ENCODE data around the gene HOXB5. TPM values are rescaled to one million over a fixed set of nuclear protein-coding genes. Genes with fewer than 3 reads are reported as not detected.

The HOXB5 gene
- total RNA-seq, 2 donors from 2014 or later = 11.0 to 22.7 TPM

- intact Hi-C loops (cut with DNase I) = no loop called here
- H3K9ac ChIP-seq (ENCODE audit: low read depth in 2 of 2, low read length in 2 of 2) = peak overlapping the region; percentile 71 to 76
- H3K27me3 ChIP-seq = peaks cover 40% of the 10 kb centered on the region
- DNase-seq = peak; percentile 64
- H3K4me1 ChIP-seq = peaks cover 26% of the 10 kb centered on the region
- H3K9me3 ChIP-seq = no peaks in the 10 kb centered on the region
- H3K4me3 ChIP-seq = peak overlapping the region; percentile 8
- H3K27ac ChIP-seq = peak overlapping the region; percentile 86
- TF ChIP-seq, protein P1, sequence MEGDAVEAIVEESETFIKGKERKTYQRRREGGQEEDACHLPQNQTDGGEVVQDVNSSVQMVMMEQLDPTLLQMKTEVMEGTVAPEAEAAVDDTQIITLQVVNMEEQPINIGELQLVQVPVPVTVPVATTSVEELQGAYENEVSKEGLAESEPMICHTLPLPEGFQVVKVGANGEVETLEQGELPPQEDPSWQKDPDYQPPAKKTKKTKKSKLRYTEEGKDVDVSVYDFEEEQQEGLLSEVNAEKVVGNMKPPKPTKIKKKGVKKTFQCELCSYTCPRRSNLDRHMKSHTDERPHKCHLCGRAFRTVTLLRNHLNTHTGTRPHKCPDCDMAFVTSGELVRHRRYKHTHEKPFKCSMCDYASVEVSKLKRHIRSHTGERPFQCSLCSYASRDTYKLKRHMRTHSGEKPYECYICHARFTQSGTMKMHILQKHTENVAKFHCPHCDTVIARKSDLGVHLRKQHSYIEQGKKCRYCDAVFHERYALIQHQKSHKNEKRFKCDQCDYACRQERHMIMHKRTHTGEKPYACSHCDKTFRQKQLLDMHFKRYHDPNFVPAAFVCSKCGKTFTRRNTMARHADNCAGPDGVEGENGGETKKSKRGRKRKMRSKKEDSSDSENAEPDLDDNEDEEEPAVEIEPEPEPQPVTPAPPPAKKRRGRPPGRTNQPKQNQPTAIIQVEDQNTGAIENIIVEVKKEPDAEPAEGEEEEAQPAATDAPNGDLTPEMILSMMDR (IDR thresholded peaks at IDR 0.05) = no peak
- H3K36me3 ChIP-seq = no peaks in the 10 kb centered on the region
These were observed 38.4 kb upstream of the HOXB5 start for GRCh38 chr17:48631693-48632578.

- H3K27ac ChIP-seq = peak overlapping the region; percentile 86
- TF ChIP-seq, protein P1 (IDR thresholded peaks at IDR 0.05) = no peak
- peaks cover 47% of the 10 kb centered on the region for H3K27me3 ChIP-seq
- no peaks in the 10 kb centered on the region for H3K36me3 ChIP-seq
- H3K9ac ChIP-seq (ENCODE audit: low read depth in 2 of 2, low read length in 2 of 2) = peak overlapping the region; percentile 45 to 71
- DNase-seq = peak; percentile 85
- peaks cover 26% of the 10 kb centered on the region for H3K4me1 ChIP-seq
- no peaks in the 10 kb centered on the region for H3K9me3 ChIP-seq
- intact Hi-C loops (cut with DNase I) = no loop called here
- H3K4me3 ChIP-seq = no peak overlapping the region
These were observed 37.5 kb upstream of the HOXB5 start for GRCh38 chr17:48630925-48631692.

- peaks cover 23% of the 10 kb centered on the region for H3K4me1 ChIP-seq
- intact Hi-C loops (cut with DNase I) = no loop called here
These were observed 36.7 kb upstream of the HOXB5 start for GRCh38 chr17:48630009-48630924.

DNA sequence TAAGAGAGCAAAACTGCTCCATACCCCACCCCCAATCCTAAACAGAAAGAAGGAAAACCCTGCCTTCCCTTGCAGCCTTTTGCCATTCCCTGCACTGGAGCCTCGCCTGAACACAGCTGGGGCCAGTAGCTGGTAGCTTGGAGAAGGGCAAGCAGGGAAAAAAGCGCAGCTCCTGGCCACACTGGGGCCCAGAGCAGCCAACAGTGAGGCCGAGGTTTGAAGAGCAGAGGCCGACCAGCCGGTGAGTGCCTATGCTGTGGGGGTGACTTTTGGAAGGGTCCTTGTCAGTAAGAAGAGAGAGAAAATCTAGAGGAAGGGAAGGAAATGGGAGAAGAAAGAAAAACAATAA, 35.8 kb upstream of the HOXB5 start:
- H3K36me3 ChIP-seq = no peaks in the 10 kb centered on the region
- TF ChIP-seq, protein P1 (IDR thresholded peaks at IDR 0.05) = no peak
- DNase-seq = peak; percentile 26
- peak overlapping the region; percentile 0 to 71 for H3K9ac ChIP-seq (ENCODE audit: low read depth in 2 of 2, low read length in 2 of 2)
- peaks cover 21% of the 10 kb centered on the region for H3K4me1 ChIP-seq
- intact Hi-C loops (cut with DNase I) = loop anchor here (10.0 kb wide), 1 partner anchor 485 kb away; no protein-coding TSS in a partner anchor
- H3K4me3 ChIP-seq = no peak overlapping the region
- no peaks in the 10 kb centered on the region for H3K9me3 ChIP-seq
- H3K27ac ChIP-seq = peak overlapping the region; percentile 82
- H3K27me3 ChIP-seq = peaks cover 44% of the 10 kb centered on the region

More at GRCh38 chr17:48630009-48630924, 36.7 kb upstream of the HOXB5 start:
- H3K9ac ChIP-seq (ENCODE audit: low read depth in 2 of 2, low read length in 2 of 2) = peak overlapping the region in 1 of 2 donors; percentile 71
- TF ChIP-seq, protein P1 (IDR thresholded peaks at IDR 0.05) = no peak
- peak; percentile 62 for DNase-seq
- no peaks in the 10 kb centered on the region for H3K36me3 ChIP-seq
- H3K27me3 ChIP-seq = peaks cover 41% of the 10 kb centered on the region
- H3K9me3 ChIP-seq = no peaks in the 10 kb centered on the region
- no peak overlapping the region for H3K4me3 ChIP-seq
- H3K27ac ChIP-seq = peak overlapping the region; percentile 86

All from colonic mucosa (tissue), 4 donors.